DOHH2 (cell line): Measurements from ENCODE around the gene RAET1L.

ENCODE experiments used
- H3F3A ChIP-seq: fragments of 200-600 bp; sonication (generic), shearing (Covaris generic); 2 replicates; pipeline ENCODE4 v1.6.0; 2016; ENCODE audit warnings: antibody characterized with exemption, mild to moderate bottlenecking; ENCODE audit not compliant: control insufficient read depth, insufficient read depth
- H3K27ac ChIP-seq: fragments of 200-600 bp; sonication (generic); 2 replicates; pipeline ENCODE4 v1.5.1; 2014; ENCODE audit warnings: low read depth, mild to moderate bottlenecking, low read length, moderate library complexity
- H3K27me3 ChIP-seq: fragments of 200-600 bp; sonication (generic); 2 replicates; pipeline ENCODE4 v1.6.1; 2014; ENCODE audit warnings: mild to moderate bottlenecking, low read length, mixed read lengths; ENCODE audit not compliant: control insufficient read depth
- H3K36me3 ChIP-seq: fragments of 200-600 bp; sonication (generic); 2 replicates; pipeline ENCODE4 v1.6.1; 2014; ENCODE audit warnings: mild to moderate bottlenecking, low read length, moderate library complexity, mixed read lengths; ENCODE audit not compliant: control insufficient read depth
- H3K4me1 ChIP-seq: fragments of 200-600 bp; sonication (generic); 2 replicates; pipeline ENCODE4 v1.6.1; 2014; ENCODE audit warnings: mild to moderate bottlenecking, low read length, mixed read lengths; ENCODE audit not compliant: control insufficient read depth
- H3K4me2 ChIP-seq: fragments of 200-600 bp; sonication (generic); 2 replicates; pipeline ENCODE4 v1.6.0; 2014; ENCODE audit warnings: mild to moderate bottlenecking, low read length, moderate library complexity
- H3K4me3 ChIP-seq: fragments of 200-600 bp; sonication (generic); 2 replicates; pipeline ENCODE4 v1.5.1; 2014; ENCODE audit warnings: mild to moderate bottlenecking, low read length, mixed read lengths
- H3K79me2 ChIP-seq: fragments of 200-600 bp; sonication (generic); 2 replicates; pipeline ENCODE4 v1.6.1; 2014; ENCODE audit warnings: mild to moderate bottlenecking, low read length, mixed read lengths; ENCODE audit not compliant: control insufficient read depth
- H3K9me2 ChIP-seq: fragments of 200-600 bp; sonication (generic); replicated peaks from 2 replicates; pipeline ENCODE4 v1.6.1; 2014; ENCODE audit warnings: mild to moderate bottlenecking, low read length, mixed read lengths; ENCODE audit not compliant: control insufficient read depth
- H3K9me3 ChIP-seq: fragments of 200-600 bp; sonication (generic); 2 replicates; pipeline ENCODE4 v1.6.1; 2014; ENCODE audit warnings: antibody characterized with exemption, low read length, mixed read lengths; ENCODE audit not compliant: control insufficient read depth, insufficient read depth
- H4K20me1 ChIP-seq: fragments of 200-600 bp; sonication (generic); 2 replicates; pipeline ENCODE4 v1.6.0; 2014; ENCODE audit warnings: low read depth, mild to moderate bottlenecking, antibody characterized with exemption, low read length, moderate library complexity; ENCODE audit not compliant: control insufficient read depth, insufficient read depth
- EZH2phosphoT487 ChIP-seq: fragments of 200-600 bp; sonication (generic); IDR thresholded peaks from 2 replicates; pipeline ENCODE4 v1.6.1; 2017; ENCODE audit warnings: borderline replicate concordance, mild to moderate bottlenecking, antibody characterized with exemption, low read length, moderate library complexity, mixed read lengths
- TF ChIP-seq, protein P1 (sequence below): fragments of 200-600 bp; sonication (generic); IDR thresholded peaks from one replicate; pipeline ENCODE4 v1.5.1; 2014; ENCODE audit warnings: antibody characterized with exemption, mild to moderate bottlenecking, low read depth, low read length; ENCODE audit not compliant: poor library complexity, severe bottlenecking

Gene RAET1L

GRCh38 chr6:149979293-149979692, 46.0 kb downstream of the RAET1L start:
- TF ChIP-seq, protein P1, sequence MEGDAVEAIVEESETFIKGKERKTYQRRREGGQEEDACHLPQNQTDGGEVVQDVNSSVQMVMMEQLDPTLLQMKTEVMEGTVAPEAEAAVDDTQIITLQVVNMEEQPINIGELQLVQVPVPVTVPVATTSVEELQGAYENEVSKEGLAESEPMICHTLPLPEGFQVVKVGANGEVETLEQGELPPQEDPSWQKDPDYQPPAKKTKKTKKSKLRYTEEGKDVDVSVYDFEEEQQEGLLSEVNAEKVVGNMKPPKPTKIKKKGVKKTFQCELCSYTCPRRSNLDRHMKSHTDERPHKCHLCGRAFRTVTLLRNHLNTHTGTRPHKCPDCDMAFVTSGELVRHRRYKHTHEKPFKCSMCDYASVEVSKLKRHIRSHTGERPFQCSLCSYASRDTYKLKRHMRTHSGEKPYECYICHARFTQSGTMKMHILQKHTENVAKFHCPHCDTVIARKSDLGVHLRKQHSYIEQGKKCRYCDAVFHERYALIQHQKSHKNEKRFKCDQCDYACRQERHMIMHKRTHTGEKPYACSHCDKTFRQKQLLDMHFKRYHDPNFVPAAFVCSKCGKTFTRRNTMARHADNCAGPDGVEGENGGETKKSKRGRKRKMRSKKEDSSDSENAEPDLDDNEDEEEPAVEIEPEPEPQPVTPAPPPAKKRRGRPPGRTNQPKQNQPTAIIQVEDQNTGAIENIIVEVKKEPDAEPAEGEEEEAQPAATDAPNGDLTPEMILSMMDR, result no peak
- no peak for TF ChIP-seq EZH2phosphoT487
- H3K27me3 ChIP-seq, result peaks cover 30% of the 10 kb centered on the region

DNA sequence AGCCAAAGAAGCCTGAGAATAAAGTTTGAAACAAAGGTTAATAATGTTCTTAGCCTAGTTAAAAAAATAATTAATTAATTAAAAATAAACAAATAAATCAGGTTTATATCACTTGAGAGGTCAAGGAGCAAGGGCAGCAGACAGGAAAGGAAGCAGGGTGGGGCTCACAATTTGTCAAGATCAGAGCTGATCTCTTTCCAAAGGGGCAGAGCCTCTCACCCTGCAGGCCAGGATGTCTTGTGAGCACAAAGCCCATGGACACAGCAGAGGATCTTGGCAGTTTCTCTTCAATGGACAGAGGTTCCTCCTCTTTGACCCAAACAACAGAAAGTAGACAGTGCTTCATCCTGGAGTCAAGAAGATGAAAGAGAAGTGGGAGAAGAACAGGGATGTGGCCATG, 46.7 kb downstream of the RAET1L start:
- H3K27me3 ChIP-seq, result peaks cover 33% of the 10 kb centered on the region

More at GRCh38 chr6:149979293-149979692, 46.0 kb downstream of the RAET1L start:
- H3K79me2 ChIP-seq, result no peaks in the 10 kb centered on the region
- H3K4me2 ChIP-seq, result no peak overlapping the region
- no peak overlapping the region for H3K27ac ChIP-seq
- H3K4me3 ChIP-seq, result no peak overlapping the region
- H3K36me3 ChIP-seq, result no peaks in the 10 kb centered on the region
- no peaks in the 10 kb centered on the region for H3F3A ChIP-seq
- H3K9me3 ChIP-seq, result no peaks in the 10 kb centered on the region
- no peaks in the 10 kb centered on the region for H3K4me1 ChIP-seq
- no peaks in the 10 kb centered on the region for H3K9me2 ChIP-seq
- H4K20me1 ChIP-seq, result no peaks in the 10 kb centered on the region

DNA sequence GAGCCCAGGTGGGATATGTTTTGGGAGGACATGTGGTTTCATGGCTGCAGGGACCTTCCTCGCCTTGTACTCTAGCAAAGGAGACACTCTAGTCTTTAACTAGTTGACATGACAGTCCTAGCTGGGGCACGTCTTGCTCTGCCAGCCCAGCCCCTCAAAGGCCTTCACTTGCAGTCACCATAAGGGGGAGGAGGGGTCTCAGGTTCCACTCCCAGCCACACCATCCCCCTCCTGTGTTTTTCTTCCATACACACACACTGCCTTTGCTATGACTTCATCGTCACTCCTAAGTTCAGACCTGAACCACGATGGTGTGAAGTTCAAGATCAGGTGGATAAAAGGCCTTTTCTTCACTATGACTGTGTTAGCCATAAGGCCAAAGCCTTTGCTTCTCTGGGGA, 48.1 kb downstream of the RAET1L start:
- Histone ChIP-seq H3K27me3 (peaks cover 24% of the 10 kb centered on the region), H3K79me2 (no peaks in the 10 kb centered on the region), H3K4me1 (no peaks in the 10 kb centered on the region), H3K9me2 (no peaks in the 10 kb centered on the region), H3F3A (no peaks in the 10 kb centered on the region), H3K27ac (no peak overlapping the region), H4K20me1 (no peaks in the 10 kb centered on the region), H3K4me3 (no peak overlapping the region), H3K36me3 (no peaks in the 10 kb centered on the region), H3K4me2 (no peak overlapping the region), H3K9me3 (no peaks in the 10 kb centered on the region)
- no peak for TF ChIP-seq EZH2phosphoT487
- TF ChIP-seq, protein P1, result no peak

More for the DNA sequence above, 46.7 kb downstream of the RAET1L start:
- H3K4me1 ChIP-seq, result no peaks in the 10 kb centered on the region
- H3F3A ChIP-seq, result no peaks in the 10 kb centered on the region
- no peaks in the 10 kb centered on the region for H4K20me1 ChIP-seq
- no peaks in the 10 kb centered on the region for H3K9me2 ChIP-seq
- no peak overlapping the region for H3K4me3 ChIP-seq
- no peaks in the 10 kb centered on the region for H3K9me3 ChIP-seq
- H3K4me2 ChIP-seq, result no peak overlapping the region
- no peaks in the 10 kb centered on the region for H3K36me3 ChIP-seq
- TF ChIP-seq, protein P1, result no peak
- TF ChIP-seq EZH2phosphoT487, result no peak
- H3K79me2 ChIP-seq, result no peaks in the 10 kb centered on the region
- no peak overlapping the region for H3K27ac ChIP-seq

- Histone ChIP-seq H3K27me3 (peaks cover 27% of the 10 kb centered on the region), H3F3A (no peaks in the 10 kb centered on the region), H4K20me1 (no peaks in the 10 kb centered on the region), H3K9me2 (no peaks in the 10 kb centered on the region), H3K9me3 (no peaks in the 10 kb centered on the region), H3K36me3 (no peaks in the 10 kb centered on the region), H3K4me2 (no peak overlapping the region), H3K79me2 (no peaks in the 10 kb centered on the region), H3K4me3 (no peak overlapping the region), H3K4me1 (no peaks in the 10 kb centered on the region), H3K27ac (no peak overlapping the region)
- TF ChIP-seq, protein P1, result no peak
- no peak for TF ChIP-seq EZH2phosphoT487
These were observed 49.9 kb downstream of the RAET1L start for GRCh38 chr6:149975400-149975799.
